ENCODE data around the gene DOCK9.

The DOCK9 gene

GRCh38 chr13:98834254-98834960 is 143.5 kb downstream of the DOCK9 start:
- no peaks in the 10 kb centered on the region for H3F3A ChIP-seq (ENCODE audit: insufficient read depth, low read length)
- H3K36me3 ChIP-seq (ENCODE audit: insufficient read depth, low read length) = no peaks in the 10 kb centered on the region
- H3K4me3 ChIP-seq (ENCODE audit: low read depth, low read length, poor library complexity, severe bottlenecking) = no peak overlapping the region
- no peaks in the 10 kb centered on the region for H3K27me3 ChIP-seq (ENCODE audit: insufficient read depth, low read length)
- no peak overlapping the region for H2AFZ ChIP-seq (ENCODE audit: low read length)
- H3K9ac ChIP-seq (ENCODE audit: low read length) = no peak overlapping the region
- H3K4me1 ChIP-seq (ENCODE audit: insufficient read depth, low read length, severe bottlenecking) = no peaks in the 10 kb centered on the region
- H3K9me3 ChIP-seq (ENCODE audit: low read length) = no peaks in the 10 kb centered on the region
- TF ChIP-seq CTCF (IDR thresholded peaks at IDR 0.05; ENCODE audit: low read length) (no peak), EZH2 (IDR thresholded peaks at IDR 0.05; ENCODE audit: borderline replicate concordance, low read length) (no peak)
- H4K20me1 ChIP-seq (ENCODE audit: insufficient read depth, low read length) = no peaks in the 10 kb centered on the region
- no peaks in the 10 kb centered on the region for H3K9me2 ChIP-seq (ENCODE audit: low read depth, low read length)
- H3K27ac ChIP-seq (ENCODE audit: low read depth, low read length, poor library complexity, severe bottlenecking) = no peak overlapping the region
- no peak overlapping the region for H3K4me2 ChIP-seq (ENCODE audit: low read length)
- H3K79me2 ChIP-seq (ENCODE audit: insufficient read depth, low read length) = no peaks in the 10 kb centered on the region

- peaks cover under 1% of the 10 kb centered on the region for H3K4me1 ChIP-seq (ENCODE audit: insufficient read depth, low read length, severe bottlenecking)
- no peaks in the 10 kb centered on the region for H3K9me2 ChIP-seq (ENCODE audit: low read depth, low read length)
- H3K4me2 ChIP-seq (ENCODE audit: low read length) = no peak overlapping the region
- H3K9me3 ChIP-seq (ENCODE audit: low read length) = no peaks in the 10 kb centered on the region
- no peaks in the 10 kb centered on the region for H3F3A ChIP-seq (ENCODE audit: insufficient read depth, low read length)
- no peak overlapping the region for H3K4me3 ChIP-seq (ENCODE audit: low read depth, low read length, poor library complexity, severe bottlenecking)
- no peak overlapping the region for H2AFZ ChIP-seq (ENCODE audit: low read length)
- H3K27ac ChIP-seq (ENCODE audit: low read depth, low read length, poor library complexity, severe bottlenecking) = no peak overlapping the region
- H3K9ac ChIP-seq (ENCODE audit: low read length) = no peak overlapping the region
- no peak for TF ChIP-seq CTCF (IDR thresholded peaks at IDR 0.05; ENCODE audit: low read length)
- TF ChIP-seq EZH2 (IDR thresholded peaks at IDR 0.05; ENCODE audit: borderline replicate concordance, low read length) = no peak
- H3K79me2 ChIP-seq (ENCODE audit: insufficient read depth, low read length) = no peaks in the 10 kb centered on the region
- H4K20me1 ChIP-seq (ENCODE audit: insufficient read depth, low read length) = no peaks in the 10 kb centered on the region
- H3K36me3 ChIP-seq (ENCODE audit: insufficient read depth, low read length) = no peaks in the 10 kb centered on the region
- H3K27me3 ChIP-seq (ENCODE audit: insufficient read depth, low read length) = no peaks in the 10 kb centered on the region
Observed at GRCh38 chr13:98831236-98831635, 146.6 kb downstream of the DOCK9 start.

GRCh38 chr13:98829541-98829940 is 148.3 kb downstream of the DOCK9 start:
- H3K9me2 ChIP-seq (ENCODE audit: low read depth, low read length) = no peaks in the 10 kb centered on the region
- no peaks in the 10 kb centered on the region for H4K20me1 ChIP-seq (ENCODE audit: insufficient read depth, low read length)
- no peaks in the 10 kb centered on the region for H3K36me3 ChIP-seq (ENCODE audit: insufficient read depth, low read length)
- H3K9ac ChIP-seq (ENCODE audit: low read length) = no peak overlapping the region
- no peak overlapping the region for H3K4me3 ChIP-seq (ENCODE audit: low read depth, low read length, poor library complexity, severe bottlenecking)
- TF ChIP-seq CTCF (IDR thresholded peaks at IDR 0.05; ENCODE audit: low read length) (no peak), EZH2 (IDR thresholded peaks at IDR 0.05; ENCODE audit: borderline replicate concordance, low read length) (no peak)
- H3K27me3 ChIP-seq (ENCODE audit: insufficient read depth, low read length) = no peaks in the 10 kb centered on the region
- no peak overlapping the region for H3K27ac ChIP-seq (ENCODE audit: low read depth, low read length, poor library complexity, severe bottlenecking)
- H2AFZ ChIP-seq (ENCODE audit: low read length) = no peak overlapping the region
- H3K4me1 ChIP-seq (ENCODE audit: insufficient read depth, low read length, severe bottlenecking) = peaks cover 16% of the 10 kb centered on the region
- H3K9me3 ChIP-seq (ENCODE audit: low read length) = no peaks in the 10 kb centered on the region
- no peak overlapping the region for H3K4me2 ChIP-seq (ENCODE audit: low read length)
- H3K79me2 ChIP-seq (ENCODE audit: insufficient read depth, low read length) = no peaks in the 10 kb centered on the region
- no peaks in the 10 kb centered on the region for H3F3A ChIP-seq (ENCODE audit: insufficient read depth, low read length)
